RWPE1 (cell line): ENCODE results near the gene LINGO3.

Experiments used
- CTCF ChIA-PET: fragments of 350-600 bp; sonication (Branson Sonifier 250); formaldehyde crosslinking; extraction: SDS; loops from one replicate; lab custom pipeline; 2021; lab: Yijun Ruan, JAX
- POLR2A ChIA-PET: fragments of 400-600 bp; formaldehyde crosslinking; extraction: SDS; loops from one replicate; lab custom pipeline; 2020; ENCODE audit warnings: antibody characterized with exemption; ENCODE audit not compliant: low non-redundant PET; lab: Yijun Ruan, JAX
- DNase-seq: peaks from one replicate; pipeline ENCODE4 v3.0.0; 2012; ENCODE audit warnings: low spot score
- H3K27ac ChIP-seq: fragments of 450-650 bp; 2 replicates; pipeline ENCODE4 v1.5.1; 2017
- CTCF ChIP-seq: fragments of 450-650 bp; conservative IDR thresholded peaks from 2 replicates; pipeline ENCODE4 v1.5.1; 2017; ENCODE audit warnings: low read depth, mild to moderate bottlenecking

The LINGO3 gene

GRCh38 chr19:2260341-2260805, 47.6 kb downstream of the LINGO3 start:
- ChIA-PET CTCF (interaction anchor here (0.6 to 1.5 kb wide), 2 partner anchors 20 to 265 kb away, joined by 3 read pairs; no protein-coding TSS in a partner anchor), POLR2A (interaction anchor here (0.6 kb wide), 1 partner anchor 118 kb away, joined by 3 read pairs; no protein-coding TSS in a partner anchor)
- H3K27ac ChIP-seq, result peak overlapping the region; percentile 28
- TF ChIP-seq CTCF, result no peak
- DNase-seq, result no peak

- no peak for DNase-seq
- no peak for TF ChIP-seq CTCF
- H3K27ac ChIP-seq, result no peak overlapping the region
- CTCF ChIA-PET, result no interaction called here
- POLR2A ChIA-PET, result interaction anchor here (0.6 kb wide), 1 partner anchor 90 kb away, joined by 6 read pairs; no protein-coding TSS in a partner anchor
Measured at GRCh38 chr19:2259336-2259735, 48.6 kb downstream of the LINGO3 start.
